ENCODE results near the gene RYR2.

The RYR2 gene

GRCh38 chr1:237867380-237867888 is 825.5 kb downstream of the RYR2 start:
- TF ChIP-seq TAF1 (IDR thresholded peaks at IDR 0.05; ENCODE audit: borderline replicate concordance, low read depth, low read length) (no peak), POLR2A (IDR thresholded peaks at IDR 0.05; ENCODE audit: low read depth, low read length) (no peak), POLR2AphosphoS5 (IDR thresholded peaks at IDR 0.05; ENCODE audit: low read depth, low read length) (no peak)
- no peak for FAIRE-seq
- no peak for DNase-seq (ENCODE audit: insufficient read length)

GRCh38 chr1:237868817-237869600 is 827.0 kb downstream of the RYR2 start:
- FAIRE-seq (no peak), DNase-seq (ENCODE audit: insufficient read length) (no peak)
- TF ChIP-seq POLR2AphosphoS5 (IDR thresholded peaks at IDR 0.05; ENCODE audit: low read depth, low read length) (no peak), TAF1 (IDR thresholded peaks at IDR 0.05; ENCODE audit: borderline replicate concordance, low read depth, low read length) (no peak), POLR2A (IDR thresholded peaks at IDR 0.05; ENCODE audit: low read depth, low read length) (no peak)

- TF ChIP-seq TAF1 (IDR thresholded peaks at IDR 0.05; ENCODE audit: borderline replicate concordance, low read depth, low read length): no peak
- TF ChIP-seq POLR2AphosphoS5 (IDR thresholded peaks at IDR 0.05; ENCODE audit: low read depth, low read length): no peak
- no peak for TF ChIP-seq POLR2A (IDR thresholded peaks at IDR 0.05; ENCODE audit: low read depth, low read length)
- no peak for FAIRE-seq
- DNase-seq (ENCODE audit: insufficient read length): no peak
Observed at GRCh38 chr1:237873487-237874211, 831.7 kb downstream of the RYR2 start.

DNA sequence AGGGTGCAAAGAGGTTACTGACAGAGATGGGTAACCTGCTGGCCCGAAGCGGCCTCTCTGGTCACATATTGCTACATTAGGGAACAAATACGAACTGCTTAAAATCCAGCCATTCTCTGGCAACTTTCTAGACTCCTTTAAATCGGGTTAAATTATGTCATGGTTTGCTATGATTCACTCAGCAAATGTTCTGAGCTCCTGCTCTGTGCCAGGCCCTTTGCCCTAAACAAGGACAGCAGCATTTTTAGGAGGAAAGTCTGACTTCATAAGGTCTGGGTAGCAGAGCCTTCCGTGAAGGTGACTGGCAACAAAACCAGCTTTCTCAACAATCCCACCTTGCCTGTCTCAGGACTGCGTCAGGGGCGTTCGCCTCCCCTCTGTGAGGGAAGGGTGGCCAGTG is 833.3 kb downstream of the RYR2 start:
- no peak for TF ChIP-seq POLR2AphosphoS5 (IDR thresholded peaks at IDR 0.05; ENCODE audit: low read depth, low read length)
- TF ChIP-seq TAF1 (IDR thresholded peaks at IDR 0.05; ENCODE audit: borderline replicate concordance, low read depth, low read length): no peak
- no peak for TF ChIP-seq POLR2A (IDR thresholded peaks at IDR 0.05; ENCODE audit: low read depth, low read length)
- no peak for FAIRE-seq

DNA sequence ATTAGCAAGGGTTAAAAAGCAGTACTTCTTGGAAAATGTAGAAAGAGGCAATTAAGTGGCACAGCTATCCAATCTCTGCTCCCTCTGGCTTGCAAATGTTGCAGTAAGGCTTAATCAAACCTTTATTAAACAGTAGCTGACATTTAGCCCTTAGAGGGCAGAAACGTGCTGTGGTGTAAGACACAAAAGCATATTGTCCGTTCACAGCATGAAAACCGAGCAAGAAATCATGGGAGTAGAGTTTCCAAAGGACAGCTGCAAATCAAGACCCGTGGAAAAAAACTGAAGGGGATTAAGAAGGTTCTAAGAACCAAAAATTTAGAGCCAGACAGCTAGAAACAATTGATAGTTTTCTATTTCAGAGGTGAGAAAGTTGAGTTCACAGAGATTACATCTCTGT is 835.6 kb downstream of the RYR2 start:
- TF ChIP-seq POLR2A (IDR thresholded peaks at IDR 0.05; ENCODE audit: low read depth, low read length) (no peak), TAF1 (IDR thresholded peaks at IDR 0.05; ENCODE audit: borderline replicate concordance, low read depth, low read length) (no peak)
- DNase-seq (ENCODE audit: insufficient read length): no peak
- no peak for FAIRE-seq

More for the DNA sequence above, 833.3 kb downstream of the RYR2 start:
- no peak for DNase-seq (ENCODE audit: insufficient read length)

- DNase-seq (ENCODE audit: insufficient read length) (no peak), FAIRE-seq (no peak)
- no peak for TF ChIP-seq POLR2A (IDR thresholded peaks at IDR 0.05; ENCODE audit: low read depth, low read length)
- no peak for TF ChIP-seq TAF1 (IDR thresholded peaks at IDR 0.05; ENCODE audit: borderline replicate concordance, low read depth, low read length)
- no peak for TF ChIP-seq POLR2AphosphoS5 (IDR thresholded peaks at IDR 0.05; ENCODE audit: low read depth, low read length)
Observed at GRCh38 chr1:237878406-237878805, 836.4 kb downstream of the RYR2 start.

- FAIRE-seq (no peak), DNase-seq (ENCODE audit: insufficient read length) (no peak)
- no peak for TF ChIP-seq POLR2AphosphoS5 (IDR thresholded peaks at IDR 0.05; ENCODE audit: low read depth, low read length)
- no peak for TF ChIP-seq TAF1 (IDR thresholded peaks at IDR 0.05; ENCODE audit: borderline replicate concordance, low read depth, low read length)
- no peak for TF ChIP-seq POLR2A (IDR thresholded peaks at IDR 0.05; ENCODE audit: low read depth, low read length)
Observed at GRCh38 chr1:237879195-237879594, 837.2 kb downstream of the RYR2 start.
